Measurements from ENCODE around the gene MAP3K7.

MAP3K7 gene

GRCh38 chr6:90493332-90493731 lies 93.5 kb downstream of the MAP3K7 start:
- Mint-ChIP-seq H3K27me3 (ENCODE audit: low read depth, poor library complexity) (peaks cover 4% of the 10 kb centered on the region), H3K36me3 (ENCODE audit: low read depth) (no peaks in the 10 kb centered on the region), H3K27ac (peak overlapping the region; percentile 60), H3K4me1 (peaks cover 75% of the 10 kb centered on the region), H3K9me3 (no peaks in the 10 kb centered on the region), H3K4me3 (no peak overlapping the region)
- DNase-seq = no peak
- TF ChIP-seq, protein P1, sequence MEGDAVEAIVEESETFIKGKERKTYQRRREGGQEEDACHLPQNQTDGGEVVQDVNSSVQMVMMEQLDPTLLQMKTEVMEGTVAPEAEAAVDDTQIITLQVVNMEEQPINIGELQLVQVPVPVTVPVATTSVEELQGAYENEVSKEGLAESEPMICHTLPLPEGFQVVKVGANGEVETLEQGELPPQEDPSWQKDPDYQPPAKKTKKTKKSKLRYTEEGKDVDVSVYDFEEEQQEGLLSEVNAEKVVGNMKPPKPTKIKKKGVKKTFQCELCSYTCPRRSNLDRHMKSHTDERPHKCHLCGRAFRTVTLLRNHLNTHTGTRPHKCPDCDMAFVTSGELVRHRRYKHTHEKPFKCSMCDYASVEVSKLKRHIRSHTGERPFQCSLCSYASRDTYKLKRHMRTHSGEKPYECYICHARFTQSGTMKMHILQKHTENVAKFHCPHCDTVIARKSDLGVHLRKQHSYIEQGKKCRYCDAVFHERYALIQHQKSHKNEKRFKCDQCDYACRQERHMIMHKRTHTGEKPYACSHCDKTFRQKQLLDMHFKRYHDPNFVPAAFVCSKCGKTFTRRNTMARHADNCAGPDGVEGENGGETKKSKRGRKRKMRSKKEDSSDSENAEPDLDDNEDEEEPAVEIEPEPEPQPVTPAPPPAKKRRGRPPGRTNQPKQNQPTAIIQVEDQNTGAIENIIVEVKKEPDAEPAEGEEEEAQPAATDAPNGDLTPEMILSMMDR (IDR thresholded peaks at IDR 0.05) = no peak

- H3K36me3 Mint-ChIP-seq (ENCODE audit: low read depth) = no peaks in the 10 kb centered on the region
- no peak for DNase-seq
- peaks cover 4% of the 10 kb centered on the region for H3K27me3 Mint-ChIP-seq (ENCODE audit: low read depth, poor library complexity)
- peaks cover 69% of the 10 kb centered on the region for H3K4me1 Mint-ChIP-seq
- TF ChIP-seq, protein P1 (IDR thresholded peaks at IDR 0.05) = no peak
- H3K27ac Mint-ChIP-seq = no peak overlapping the region
- peaks cover 2% of the 10 kb centered on the region for H3K9me3 Mint-ChIP-seq
- H3K4me3 Mint-ChIP-seq = no peak overlapping the region
Measured at GRCh38 chr6:90492798-90493197, 94.1 kb downstream of the MAP3K7 start.

DNA sequence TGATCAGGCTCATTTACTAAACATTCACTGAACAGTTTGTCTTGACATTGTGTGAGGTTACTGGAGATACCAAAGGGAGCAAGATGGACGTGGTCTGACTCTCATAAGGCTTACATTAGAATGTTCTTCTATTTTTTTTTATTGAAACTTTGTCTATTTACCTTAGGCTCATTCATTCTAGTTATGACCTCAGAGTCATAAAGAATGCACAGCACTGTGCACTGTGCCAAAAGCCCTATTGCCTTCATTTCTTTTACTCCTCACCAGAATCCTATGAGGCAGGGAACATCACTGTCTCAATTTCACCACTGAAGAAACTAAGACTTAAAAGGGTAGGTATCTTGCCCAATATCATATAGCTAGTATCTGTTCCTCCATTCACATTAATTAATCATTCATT lies 94.5 kb downstream of the MAP3K7 start:
- peaks cover 6% of the 10 kb centered on the region for H3K9me3 Mint-ChIP-seq
- H3K27ac Mint-ChIP-seq = no peak overlapping the region
- H3K4me1 Mint-ChIP-seq = peaks cover 65% of the 10 kb centered on the region
- no peak overlapping the region for H3K4me3 Mint-ChIP-seq
- TF ChIP-seq, protein P1 (IDR thresholded peaks at IDR 0.05) = no peak
- DNase-seq = no peak
- peaks cover under 1% of the 10 kb centered on the region for H3K36me3 Mint-ChIP-seq (ENCODE audit: low read depth)
- peaks cover 4% of the 10 kb centered on the region for H3K27me3 Mint-ChIP-seq (ENCODE audit: low read depth, poor library complexity)

GRCh38 chr6:90490030-90490716 lies 96.7 kb downstream of the MAP3K7 start:
- TF ChIP-seq, protein P1 (IDR thresholded peaks at IDR 0.05) = no peak
- Mint-ChIP-seq H3K9me3 (peaks cover 27% of the 10 kb centered on the region), H3K27me3 (ENCODE audit: low read depth, poor library complexity) (peaks cover 9% of the 10 kb centered on the region), H3K36me3 (ENCODE audit: low read depth) (peaks cover 22% of the 10 kb centered on the region), H3K4me1 (peaks cover 45% of the 10 kb centered on the region), H3K27ac (peak overlapping the region; percentile 73), H3K4me3 (no peak overlapping the region)
- DNase-seq = no peak

DNA sequence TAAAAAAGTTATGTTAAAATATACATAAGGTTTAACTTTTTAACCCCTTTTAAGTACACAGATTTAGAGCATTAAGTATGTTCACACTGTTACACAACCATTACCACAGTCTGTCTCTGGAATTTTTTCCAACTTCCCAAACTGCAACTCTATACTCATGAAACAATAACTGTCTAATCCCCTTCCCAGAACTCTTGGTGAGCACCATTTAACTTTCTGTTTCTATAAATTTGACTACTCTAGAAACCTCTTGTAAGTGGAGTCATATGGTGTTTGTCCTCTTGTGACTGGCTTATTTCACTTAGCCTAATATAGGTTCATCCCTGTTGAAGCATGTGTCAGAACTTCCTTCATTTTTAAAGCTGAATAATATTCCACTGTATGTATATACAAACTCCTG lies 98.1 kb downstream of the MAP3K7 start:
- Mint-ChIP-seq H3K36me3 (ENCODE audit: low read depth) (peaks cover 24% of the 10 kb centered on the region), H3K9me3 (peaks cover 35% of the 10 kb centered on the region), H3K4me1 (peaks cover 44% of the 10 kb centered on the region), H3K27me3 (ENCODE audit: low read depth, poor library complexity) (peaks cover 8% of the 10 kb centered on the region), H3K4me3 (no peak overlapping the region), H3K27ac (no peak overlapping the region)
- TF ChIP-seq, protein P1 (IDR thresholded peaks at IDR 0.05) = no peak
- DNase-seq = no peak

Data from nephron progenitor cell (in vitro differentiated cells).